GM10248 (cell line): ENCODE measurements around the gene FLT1.

Source experiments
- CTCF ChIA-PET: fragments of 300-600 bp; sonication (Branson Sonifier 250); formaldehyde crosslinking; extraction: SDS; loops from one replicate; lab custom pipeline; 2021; ENCODE audit warnings: antibody characterized with exemption; lab: Yijun Ruan, JAX
- POLR2A ChIA-PET: fragments of 350-650 bp; sonication (Branson Sonifier 250); formaldehyde crosslinking; extraction: SDS; loops from one replicate; lab custom pipeline; 2020; ENCODE audit warnings: antibody characterized with exemption; lab: Yijun Ruan, JAX
- DNase-seq: peaks from one replicate; pipeline ENCODE4 v3.0.0; 2012; ENCODE audit errors: extremely low spot score
- TF ChIP-seq, protein P1 (sequence below): IDR thresholded peaks from 2 replicates; pipeline ENCODE4 v1.5.1; 2012; ENCODE audit warnings: mild to moderate bottlenecking, low read depth; ENCODE audit errors: extremely low read depth, missing control alignments, control extremely low read depth

FLT1 gene

DNA sequence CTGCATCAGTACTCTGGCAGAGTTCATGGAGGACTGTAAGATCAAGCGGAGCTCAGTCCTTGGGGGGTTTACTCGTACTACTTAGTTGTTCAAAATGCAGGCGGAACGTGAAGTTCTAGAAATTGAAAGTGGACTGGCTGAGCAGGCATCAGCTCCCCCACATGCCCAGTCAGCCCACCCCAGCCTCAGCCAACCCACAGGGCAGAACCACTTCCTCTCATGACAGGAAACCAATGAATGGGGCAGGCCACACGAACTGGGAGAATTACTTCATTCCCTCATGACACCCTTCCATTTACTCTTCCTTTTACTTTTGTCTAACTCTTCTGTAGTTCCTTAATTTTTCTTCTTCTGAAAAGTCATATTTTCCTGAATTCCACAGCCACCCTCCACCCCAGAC, 71.9 kb downstream of the FLT1 start:
- DNase-seq, result peak; percentile 49
- ChIA-PET POLR2A (no interaction called here), CTCF (interaction anchor here (1.0 to 1.6 kb wide), 3 partner anchors 10 to 214 kb away, joined by 3 to 4 read pairs (median 3); no protein-coding TSS in a partner anchor)
- TF ChIP-seq, protein P1, sequence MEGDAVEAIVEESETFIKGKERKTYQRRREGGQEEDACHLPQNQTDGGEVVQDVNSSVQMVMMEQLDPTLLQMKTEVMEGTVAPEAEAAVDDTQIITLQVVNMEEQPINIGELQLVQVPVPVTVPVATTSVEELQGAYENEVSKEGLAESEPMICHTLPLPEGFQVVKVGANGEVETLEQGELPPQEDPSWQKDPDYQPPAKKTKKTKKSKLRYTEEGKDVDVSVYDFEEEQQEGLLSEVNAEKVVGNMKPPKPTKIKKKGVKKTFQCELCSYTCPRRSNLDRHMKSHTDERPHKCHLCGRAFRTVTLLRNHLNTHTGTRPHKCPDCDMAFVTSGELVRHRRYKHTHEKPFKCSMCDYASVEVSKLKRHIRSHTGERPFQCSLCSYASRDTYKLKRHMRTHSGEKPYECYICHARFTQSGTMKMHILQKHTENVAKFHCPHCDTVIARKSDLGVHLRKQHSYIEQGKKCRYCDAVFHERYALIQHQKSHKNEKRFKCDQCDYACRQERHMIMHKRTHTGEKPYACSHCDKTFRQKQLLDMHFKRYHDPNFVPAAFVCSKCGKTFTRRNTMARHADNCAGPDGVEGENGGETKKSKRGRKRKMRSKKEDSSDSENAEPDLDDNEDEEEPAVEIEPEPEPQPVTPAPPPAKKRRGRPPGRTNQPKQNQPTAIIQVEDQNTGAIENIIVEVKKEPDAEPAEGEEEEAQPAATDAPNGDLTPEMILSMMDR, result no peak

DNA sequence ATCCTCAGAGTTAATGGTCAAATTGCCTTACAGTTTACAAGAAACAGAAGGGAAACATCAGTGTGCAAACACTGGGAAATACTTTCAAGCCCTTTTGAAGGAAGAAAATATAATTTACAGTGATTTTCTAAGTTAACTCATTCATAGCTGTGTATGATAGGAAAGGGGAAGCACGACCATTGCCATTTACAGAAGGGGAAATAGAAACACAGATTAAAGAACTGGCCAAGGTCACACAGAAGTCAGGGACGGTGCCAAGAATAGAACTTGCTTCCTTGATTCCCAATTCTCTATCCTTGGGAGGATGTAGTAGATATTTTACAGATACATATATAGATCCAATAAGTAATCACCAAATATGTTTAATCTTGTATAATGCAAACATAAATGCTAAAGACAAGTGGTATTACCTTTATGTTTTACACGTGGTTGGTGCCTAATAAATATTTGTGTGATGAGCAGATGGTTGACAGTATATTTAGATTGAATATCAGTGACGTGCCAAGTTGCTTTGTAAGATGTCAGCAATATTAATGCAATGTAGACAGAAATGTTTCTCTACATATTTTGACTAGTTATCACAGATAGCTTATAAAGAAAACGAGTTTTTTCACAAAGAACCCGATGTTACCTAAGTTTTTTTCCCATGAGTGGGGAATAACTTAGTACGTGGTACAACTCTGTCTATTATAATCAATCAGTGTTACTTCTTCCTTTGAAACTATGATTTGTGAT, 73.1 kb downstream of the FLT1 start:
- CTCF ChIA-PET, result interaction anchor here (1.0 to 1.6 kb wide), 2 partner anchors 9 to 216 kb away, joined by 3 to 4 read pairs; no protein-coding TSS in a partner anchor
- POLR2A ChIA-PET, result no interaction called here
- TF ChIP-seq, protein P1, result no peak
- DNase-seq, result no peak

DNA sequence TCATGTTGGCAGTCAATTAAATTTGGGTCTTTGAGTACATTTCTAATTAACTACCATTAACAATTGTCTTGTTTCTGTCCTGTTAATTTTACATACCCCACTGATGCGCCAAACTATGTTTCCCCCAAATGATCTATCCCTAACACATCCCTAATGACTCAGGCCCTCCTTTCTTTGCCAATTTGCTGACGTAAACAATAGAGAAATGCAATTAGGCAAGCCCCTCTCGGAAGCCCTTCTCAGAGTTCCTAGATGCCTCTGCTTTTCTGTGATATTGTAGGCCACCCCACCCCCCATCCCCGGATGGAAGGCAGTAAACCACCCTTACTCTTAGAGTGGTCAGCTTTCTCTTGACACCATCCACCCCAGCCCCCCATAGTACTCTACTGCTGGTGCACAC, 74.2 kb downstream of the FLT1 start:
- ChIA-PET CTCF (no interaction called here), POLR2A (no interaction called here)
- TF ChIP-seq, protein P1, result no peak
- no peak for DNase-seq

DNA sequence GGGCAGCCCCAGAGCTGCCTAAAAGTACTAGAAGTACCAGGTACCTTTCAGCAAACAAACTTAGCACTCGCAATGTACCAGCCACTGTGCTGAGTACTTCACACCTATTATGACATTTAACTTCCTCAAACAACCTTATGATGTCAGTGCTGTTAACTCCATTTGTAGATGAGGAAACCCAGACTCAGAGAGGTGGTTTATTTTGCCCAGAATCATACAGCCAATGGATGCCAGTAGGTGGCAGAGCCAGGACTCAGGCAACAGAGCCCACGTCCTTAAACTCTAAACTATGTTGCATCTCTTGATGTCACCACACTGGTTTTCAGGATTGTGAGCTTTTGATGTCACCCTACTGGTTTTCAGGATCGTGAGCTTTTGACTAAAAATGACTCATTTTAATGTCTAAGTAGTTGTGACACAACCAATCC, 78.9 kb downstream of the FLT1 start:
- ChIA-PET POLR2A (no interaction called here), CTCF (interaction anchor here (0.7 to 1.3 kb wide), 2 partner anchors 11 to 35 kb away, joined by 3 read pairs; no protein-coding TSS in a partner anchor)
- DNase-seq, result no peak
- TF ChIP-seq, protein P1, result no peak

DNA sequence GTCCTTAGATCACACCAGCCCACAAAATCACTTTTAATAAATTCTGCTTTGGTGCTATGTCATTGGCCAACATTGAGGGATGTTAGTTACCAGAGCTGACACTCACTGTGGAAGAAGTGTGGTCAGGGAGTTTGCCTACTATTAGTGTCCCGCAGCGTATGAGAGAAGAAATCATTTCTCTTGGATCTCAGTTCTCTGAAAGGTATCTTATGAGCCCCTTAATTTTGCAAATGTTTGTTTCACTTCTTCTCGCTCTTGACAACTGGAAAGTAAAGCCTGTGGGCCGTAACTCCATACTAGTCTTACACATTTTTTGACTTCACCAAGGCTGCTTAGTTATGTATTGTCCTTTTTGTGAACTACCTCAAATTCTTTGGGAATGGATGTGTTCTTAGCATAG, 80.9 kb downstream of the FLT1 start:
- CTCF ChIA-PET, result interaction anchor here (1.0 kb wide), 1 partner anchor 12 kb away, joined by 3 read pairs; no protein-coding TSS in a partner anchor

DNA sequence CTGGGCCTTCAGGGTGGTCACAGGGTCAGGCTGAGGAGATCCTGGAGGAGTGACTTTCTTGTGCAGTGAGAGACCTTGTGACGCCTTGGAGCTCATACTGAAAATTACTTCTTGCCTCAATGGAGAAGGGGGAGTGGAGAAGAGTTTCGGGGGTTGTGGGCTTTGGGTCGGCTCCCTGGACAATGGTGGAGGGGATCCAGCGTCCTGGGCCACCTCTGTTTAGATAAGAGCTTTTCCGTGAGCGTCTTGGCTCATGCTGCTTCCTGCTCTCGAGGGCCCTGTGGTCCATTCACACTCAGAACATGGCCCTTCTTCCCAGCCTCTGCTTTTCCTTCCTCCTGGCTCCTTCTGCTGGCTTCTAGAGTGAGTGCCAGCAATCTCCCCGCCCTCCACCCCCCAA, 81.9 kb downstream of the FLT1 start:
- DNase-seq, result no peak
- ChIA-PET POLR2A (no interaction called here), CTCF (interaction anchor here (0.9 to 1.0 kb wide), 2 partner anchors 10 to 11 kb away, joined by 3 to 4 read pairs; no protein-coding TSS in a partner anchor)
- TF ChIP-seq, protein P1, result no peak

More for the DNA sequence above, 80.9 kb downstream of the FLT1 start:
- POLR2A ChIA-PET, result no interaction called here
- TF ChIP-seq, protein P1, result no peak
- DNase-seq, result no peak
